HEK293T (cell line): ENCODE data around the gene ARF1.

Experiments
- ARNT ChIP-seq: fragments of 450-650 bp; IDR thresholded peaks from 2 replicates; pipeline ENCODE4 v1.6.1; 2017; ENCODE audit warnings: mild to moderate bottlenecking
- BHLHE40 ChIP-seq: fragments of 450-650 bp; IDR thresholded peaks from 2 replicates; pipeline ENCODE4 v1.6.1; 2016; ENCODE audit warnings: mild to moderate bottlenecking, moderate library complexity, borderline replicate concordance
- CTBP1 ChIP-seq: fragments of 450-650 bp; IDR thresholded peaks from 2 replicates; pipeline ENCODE4 v1.6.1; 2016; ENCODE audit warnings: borderline replicate concordance
- ELF4 ChIP-seq: fragments of 450-650 bp; IDR thresholded peaks from 2 replicates; pipeline ENCODE4 v1.6.1; 2017; ENCODE audit warnings: antibody characterized with exemption
- FOXA1 ChIP-seq: fragments of 450-650 bp; IDR thresholded peaks from 2 replicates; pipeline ENCODE4 v1.6.1; 2016; ENCODE audit warnings: mild to moderate bottlenecking
- FOXM1 ChIP-seq: fragments of 450-650 bp; IDR thresholded peaks from 2 replicates; pipeline ENCODE4 v1.6.1; 2017; ENCODE audit warnings: mild to moderate bottlenecking, borderline replicate concordance
- HDGF ChIP-seq: fragments of 450-650 bp; IDR thresholded peaks from 2 replicates; pipeline ENCODE4 v1.6.1; 2017; ENCODE audit warnings: antibody characterized with exemption, borderline replicate concordance
- L3MBTL2 ChIP-seq: fragments of 450-650 bp; conservative IDR thresholded peaks from 2 replicates; pipeline ENCODE4 v1.6.1; 2016; ENCODE audit warnings: mild to moderate bottlenecking
- LEF1 ChIP-seq: fragments of 450-650 bp; IDR thresholded peaks from 2 replicates; pipeline ENCODE4 v1.6.1; 2017; ENCODE audit warnings: mild to moderate bottlenecking, borderline replicate concordance
- NFRKB ChIP-seq: fragments of 450-650 bp; IDR thresholded peaks from 2 replicates; pipeline ENCODE4 v1.6.1; 2016; ENCODE audit warnings: mild to moderate bottlenecking, moderate library complexity
- PKNOX1 ChIP-seq: fragments of 450-650 bp; IDR thresholded peaks from 2 replicates; pipeline ENCODE4 v1.6.1; 2016
- SP1 ChIP-seq: fragments of 450-650 bp; IDR thresholded peaks from 2 replicates; pipeline ENCODE4 v1.6.1; 2017
- SUZ12 ChIP-seq: fragments of 450-650 bp; IDR thresholded peaks from 2 replicates; pipeline ENCODE4 v1.6.1; 2016; ENCODE audit warnings: mild to moderate bottlenecking
- TARDBP ChIP-seq: fragments of 450-650 bp; IDR thresholded peaks from 2 replicates; pipeline ENCODE4 v1.6.1; 2016

GRCh38 chr1:228070851-228071250 lies 11.7 kb upstream of the ARF1 start:
- TF ChIP-seq CTBP1 (no peak), FOXM1 (no peak), L3MBTL2 (no peak), ELF4 (no peak), SP1 (no peak), FOXA1 (no peak), HDGF (no peak), BHLHE40 (no peak), LEF1 (no peak), NFRKB (no peak), PKNOX1 (no peak), SUZ12 (no peak), ARNT (no peak), TARDBP (no peak)
